WI38 (cell line): ENCODE results near the gene DCLK1.
"Not testable (repeated sequence)": the region's sequence is repeated elsewhere in the genome, so short reads cannot be mapped to it uniquely, and the experiment has no call there.

Experiments
- H3K4me3 ChIP-seq: 2 replicates; pipeline ENCODE4 v1.5.1; 2011; ENCODE audit warnings: low read depth, mild to moderate bottlenecking, control low read depth, low read length
- CTCF ChIP-seq: IDR thresholded peaks from 2 replicates; pipeline ENCODE4 v1.5.1; 2012; ENCODE audit warnings: low read depth, mild to moderate bottlenecking, control low read depth, low read length

DCLK1 gene

GRCh38 chr13:35992964-35993363 lies 138.2 kb downstream of the DCLK1 start:
- TF ChIP-seq CTCF, result no peak
- H3K4me3 ChIP-seq, result no peak overlapping the region

GRCh38 chr13:35990196-35990595 lies 141.0 kb downstream of the DCLK1 start:
- H3K4me3 ChIP-seq, result no peak overlapping the region
- no peak for TF ChIP-seq CTCF

- no peak for TF ChIP-seq CTCF
Observed at GRCh38 chr13:35988648-35989081, 142.5 kb downstream of the DCLK1 start.

GRCh38 chr13:35987572-35988513 lies 143.3 kb downstream of the DCLK1 start:
- no peak overlapping the region for H3K4me3 ChIP-seq

More at GRCh38 chr13:35988648-35989081, 142.5 kb downstream of the DCLK1 start:
- no peak overlapping the region for H3K4me3 ChIP-seq

GRCh38 chr13:35984776-35985453 lies 146.3 kb downstream of the DCLK1 start:
- no peak overlapping the region for H3K4me3 ChIP-seq
- TF ChIP-seq CTCF, result no peak

More at GRCh38 chr13:35987572-35988513, 143.3 kb downstream of the DCLK1 start:
- TF ChIP-seq CTCF, result no peak

- no peak overlapping the region for H3K4me3 ChIP-seq
- no peak for TF ChIP-seq CTCF
Observed at GRCh38 chr13:35984287-35984686, 146.9 kb downstream of the DCLK1 start.

GRCh38 chr13:35983703-35984102 lies 147.5 kb downstream of the DCLK1 start:
- not testable (repeated sequence) for H3K4me3 ChIP-seq
